Astrocyte of the cerebellum (primary cell): Measurements from ENCODE around the gene MBTPS1.

ENCODE experiments used
- DNase-seq: peaks from one replicate; pipeline ENCODE4 v3.0.0-alpha.2; 2011; ENCODE audit warnings: low read depth
- H3K4me3 ChIP-seq: 2 replicates; pipeline ENCODE4 v1.5.1; 2011; ENCODE audit warnings: mild to moderate bottlenecking, low read depth, low read length, moderate library complexity
- in situ Hi-C: cut with HindIII; loops from 2 replicates; pipeline ENCODE4 v1.10.0; 2017; ENCODE audit warnings: low sequenced_read_pairs
- TF ChIP-seq, protein P1 (sequence below): IDR thresholded peaks from 2 replicates; pipeline ENCODE4 v1.5.1; 2012; ENCODE audit warnings: low read length, low read depth, moderate library complexity, mild to moderate bottlenecking; ENCODE audit errors: missing control alignments

The MBTPS1 gene

DNA sequence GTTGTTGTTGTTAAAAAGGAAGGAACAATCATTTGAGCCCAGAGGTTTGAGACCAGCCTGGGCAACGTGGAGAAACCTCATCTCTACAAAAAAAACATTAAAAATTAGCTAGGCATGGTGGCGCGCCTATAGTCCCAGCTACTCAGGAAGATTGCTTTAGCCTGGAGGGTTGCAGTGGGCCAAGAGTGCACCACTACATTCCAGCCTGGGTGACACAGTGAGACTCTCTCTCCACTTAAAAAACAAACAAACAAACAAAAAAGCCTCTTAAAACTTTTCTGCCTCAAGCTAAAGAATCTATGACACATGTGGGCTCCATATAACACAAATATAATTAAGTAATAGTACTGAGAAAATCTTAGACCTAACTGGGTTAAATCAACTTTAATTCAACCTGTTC is 12.5 kb downstream of the MBTPS1 start:
- no peak overlapping the region for H3K4me3 ChIP-seq
- no peak for DNase-seq
- in situ Hi-C loops, result no loop called here
- TF ChIP-seq, protein P1, sequence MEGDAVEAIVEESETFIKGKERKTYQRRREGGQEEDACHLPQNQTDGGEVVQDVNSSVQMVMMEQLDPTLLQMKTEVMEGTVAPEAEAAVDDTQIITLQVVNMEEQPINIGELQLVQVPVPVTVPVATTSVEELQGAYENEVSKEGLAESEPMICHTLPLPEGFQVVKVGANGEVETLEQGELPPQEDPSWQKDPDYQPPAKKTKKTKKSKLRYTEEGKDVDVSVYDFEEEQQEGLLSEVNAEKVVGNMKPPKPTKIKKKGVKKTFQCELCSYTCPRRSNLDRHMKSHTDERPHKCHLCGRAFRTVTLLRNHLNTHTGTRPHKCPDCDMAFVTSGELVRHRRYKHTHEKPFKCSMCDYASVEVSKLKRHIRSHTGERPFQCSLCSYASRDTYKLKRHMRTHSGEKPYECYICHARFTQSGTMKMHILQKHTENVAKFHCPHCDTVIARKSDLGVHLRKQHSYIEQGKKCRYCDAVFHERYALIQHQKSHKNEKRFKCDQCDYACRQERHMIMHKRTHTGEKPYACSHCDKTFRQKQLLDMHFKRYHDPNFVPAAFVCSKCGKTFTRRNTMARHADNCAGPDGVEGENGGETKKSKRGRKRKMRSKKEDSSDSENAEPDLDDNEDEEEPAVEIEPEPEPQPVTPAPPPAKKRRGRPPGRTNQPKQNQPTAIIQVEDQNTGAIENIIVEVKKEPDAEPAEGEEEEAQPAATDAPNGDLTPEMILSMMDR, result no peak

DNA sequence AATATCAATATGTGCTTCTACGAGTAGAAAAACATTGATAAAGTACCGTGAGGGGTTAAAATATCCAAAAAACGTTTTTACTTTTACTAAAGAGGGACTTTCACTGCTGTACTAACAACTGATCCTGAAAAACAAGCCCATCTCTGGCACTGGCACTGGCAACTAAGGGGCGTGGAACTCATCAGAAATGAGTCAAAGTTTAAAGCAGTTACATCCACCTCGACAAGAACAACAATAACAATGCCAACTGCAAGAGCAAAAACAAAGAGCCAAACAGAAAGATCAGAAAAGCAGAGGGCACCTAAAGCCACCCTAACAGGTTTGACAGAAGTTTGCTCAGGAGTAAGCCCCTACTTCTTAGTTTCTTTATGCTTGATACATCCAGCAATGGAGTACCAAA is 13.1 kb downstream of the MBTPS1 start:
- H3K4me3 ChIP-seq, result no peak overlapping the region
- in situ Hi-C loops, result no loop called here
- TF ChIP-seq, protein P1, result no peak
- no peak for DNase-seq

DNA sequence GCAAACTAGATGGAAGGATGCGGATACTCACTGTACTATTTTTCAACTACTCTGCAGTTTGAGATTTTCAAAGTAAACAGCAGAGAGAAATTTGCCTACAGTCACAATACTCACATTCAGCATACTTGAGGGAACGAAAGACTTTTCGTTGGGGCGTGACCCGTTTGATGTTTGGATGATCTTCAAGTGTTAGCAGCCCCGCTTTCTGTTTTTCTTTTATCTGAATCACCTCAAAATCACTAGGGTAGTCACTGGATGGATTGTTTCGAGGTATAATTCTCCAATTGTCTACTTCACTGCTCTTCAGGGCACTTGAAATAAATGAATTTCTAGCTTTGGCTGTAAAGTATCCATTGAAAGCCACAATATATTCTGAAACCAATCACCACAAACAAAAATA is 17.8 kb downstream of the MBTPS1 start:
- in situ Hi-C loops, result no loop called here
- no peak overlapping the region for H3K4me3 ChIP-seq
- DNase-seq, result no peak
- TF ChIP-seq, protein P1, result no peak

DNA sequence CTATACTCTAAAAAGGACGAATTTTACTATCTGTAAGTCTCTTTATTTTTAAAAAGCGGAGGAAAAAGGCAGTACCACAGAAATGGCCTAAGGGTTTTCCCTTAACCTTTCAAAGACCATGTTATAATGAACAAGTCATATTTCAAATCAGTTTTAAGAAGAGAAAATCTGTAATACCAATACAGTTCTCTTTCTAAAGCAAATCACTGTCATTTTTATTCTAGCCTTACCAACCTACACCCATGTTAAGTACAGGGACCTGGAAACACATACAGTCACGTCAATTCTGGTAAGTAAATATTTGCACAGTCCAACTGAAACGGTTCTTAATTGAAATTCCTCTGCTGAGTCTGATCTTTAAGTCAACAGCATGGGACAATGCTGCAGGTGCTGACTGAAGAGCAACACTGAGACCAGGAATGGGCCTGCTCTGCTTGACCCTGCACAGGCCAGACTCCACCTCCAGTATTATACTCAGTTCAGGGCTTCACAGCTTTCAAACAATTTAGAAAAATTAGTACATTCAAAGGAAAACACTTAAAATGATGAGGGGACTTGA is 20.2 kb downstream of the MBTPS1 start:
- in situ Hi-C loops, result no loop called here
- H3K4me3 ChIP-seq, result no peak overlapping the region
- TF ChIP-seq, protein P1, result no peak
- no peak for DNase-seq

DNA sequence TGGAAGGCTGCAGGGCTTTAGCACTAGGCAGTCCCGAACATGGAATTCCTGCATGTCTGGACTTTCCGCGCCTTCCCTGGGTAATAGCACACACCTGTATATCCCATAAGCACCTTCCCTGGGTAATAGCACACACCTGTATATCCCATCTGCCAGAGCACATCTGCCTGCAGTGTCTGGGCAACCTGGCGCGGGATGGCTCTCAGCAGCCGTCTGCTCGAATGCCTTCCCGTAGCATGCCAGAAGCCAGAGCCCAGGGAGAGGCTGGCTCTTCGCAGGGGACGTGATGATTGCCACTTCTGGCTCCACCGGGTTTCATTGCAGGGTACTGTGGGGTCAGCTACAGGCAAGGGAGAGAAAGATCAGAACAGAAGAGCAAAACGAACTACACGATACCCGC is 21.3 kb downstream of the MBTPS1 start:
- H3K4me3 ChIP-seq, result no peak overlapping the region
- TF ChIP-seq, protein P1, result no peak
- in situ Hi-C loops, result no loop called here
- no peak for DNase-seq

DNA sequence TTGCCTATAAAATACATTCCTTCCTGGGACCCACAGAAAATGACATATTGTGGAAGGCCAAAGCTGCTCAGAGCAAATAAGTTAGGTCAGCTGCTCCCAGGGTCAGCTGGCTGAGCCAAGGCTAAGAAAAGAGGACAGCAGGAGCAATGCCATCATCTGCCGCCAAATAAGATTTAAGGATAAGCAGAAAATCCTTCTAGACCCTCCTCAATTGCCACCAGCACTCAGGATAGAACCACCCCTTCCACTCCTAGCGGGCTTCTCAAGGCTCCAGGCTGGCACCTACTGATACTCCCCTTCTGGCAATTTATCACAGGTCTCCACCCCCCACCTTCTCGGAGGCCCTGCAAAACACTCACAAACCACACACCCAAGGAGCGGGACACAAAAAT is 22.9 kb downstream of the MBTPS1 start:
- TF ChIP-seq, protein P1, result no peak
- no peak for DNase-seq
- H3K4me3 ChIP-seq, result no peak overlapping the region
- in situ Hi-C loops, result no loop called here
